OCI-LY7 (cell line): ENCODE measurements around the gene CDK5.

ENCODE experiments used
- EZH2phosphoT487 ChIP-seq: fragments of 200-600 bp; sonication (generic); IDR thresholded peaks from 2 replicates; pipeline ENCODE4 v1.6.1; 2018; ENCODE audit warnings: low read depth, borderline replicate concordance, mild to moderate bottlenecking, mixed run types, antibody characterized with exemption, low read length, moderate library complexity, mixed read lengths
- TF ChIP-seq, protein P1 (sequence below): fragments of 200-600 bp; sonication (generic); conservative IDR thresholded peaks from 2 replicates; pipeline ENCODE4 v1.5.1; 2014; ENCODE audit warnings: mild to moderate bottlenecking, antibody characterized with exemption, low read length, moderate library complexity, mixed read lengths

DNA sequence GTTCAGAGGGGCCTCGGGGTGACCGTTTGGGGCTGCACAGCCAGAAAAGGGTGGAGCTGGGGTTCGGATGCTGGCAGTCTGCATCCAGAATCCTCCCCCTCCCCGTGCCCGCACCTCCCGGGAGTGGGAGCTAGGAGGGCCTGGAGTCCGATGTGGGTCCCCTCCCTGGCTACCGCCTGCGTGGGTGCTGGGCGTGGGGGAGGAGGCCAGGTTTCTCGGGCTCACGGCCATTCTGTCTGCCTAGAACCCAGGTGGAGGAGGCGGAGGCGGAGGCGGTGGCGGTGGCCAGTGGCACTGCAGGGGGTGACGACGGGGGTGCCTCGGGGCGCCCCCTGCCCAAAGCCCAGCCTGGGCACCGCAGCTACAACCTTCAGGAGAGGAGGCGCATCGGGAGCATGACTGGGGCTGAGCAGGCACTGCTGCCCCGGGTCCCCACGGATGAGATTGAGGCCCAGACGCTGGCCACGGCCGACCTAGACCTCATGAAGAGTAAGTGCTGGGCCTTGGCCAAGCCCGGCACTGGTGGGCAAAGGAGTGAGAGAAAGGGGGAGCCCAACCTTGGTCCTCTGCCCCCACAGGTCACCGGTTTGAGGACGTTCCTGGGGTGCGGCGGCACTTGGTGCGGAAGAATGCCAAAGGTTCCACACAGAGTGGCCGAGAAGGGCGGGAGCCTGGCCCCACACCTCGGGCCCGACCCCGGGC is 8.7 kb upstream of the CDK5 start:
- TF ChIP-seq, protein P1, sequence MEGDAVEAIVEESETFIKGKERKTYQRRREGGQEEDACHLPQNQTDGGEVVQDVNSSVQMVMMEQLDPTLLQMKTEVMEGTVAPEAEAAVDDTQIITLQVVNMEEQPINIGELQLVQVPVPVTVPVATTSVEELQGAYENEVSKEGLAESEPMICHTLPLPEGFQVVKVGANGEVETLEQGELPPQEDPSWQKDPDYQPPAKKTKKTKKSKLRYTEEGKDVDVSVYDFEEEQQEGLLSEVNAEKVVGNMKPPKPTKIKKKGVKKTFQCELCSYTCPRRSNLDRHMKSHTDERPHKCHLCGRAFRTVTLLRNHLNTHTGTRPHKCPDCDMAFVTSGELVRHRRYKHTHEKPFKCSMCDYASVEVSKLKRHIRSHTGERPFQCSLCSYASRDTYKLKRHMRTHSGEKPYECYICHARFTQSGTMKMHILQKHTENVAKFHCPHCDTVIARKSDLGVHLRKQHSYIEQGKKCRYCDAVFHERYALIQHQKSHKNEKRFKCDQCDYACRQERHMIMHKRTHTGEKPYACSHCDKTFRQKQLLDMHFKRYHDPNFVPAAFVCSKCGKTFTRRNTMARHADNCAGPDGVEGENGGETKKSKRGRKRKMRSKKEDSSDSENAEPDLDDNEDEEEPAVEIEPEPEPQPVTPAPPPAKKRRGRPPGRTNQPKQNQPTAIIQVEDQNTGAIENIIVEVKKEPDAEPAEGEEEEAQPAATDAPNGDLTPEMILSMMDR: no peak
- TF ChIP-seq EZH2phosphoT487: no peak
